Keratinocyte (primary cell): ENCODE data around the gene MAN2A2. TPM values are rescaled to one million over a fixed set of nuclear protein-coding genes. Genes with fewer than 3 reads are reported as not detected.

Source experiments
- DNase-seq: peaks from one replicate; pipeline ENCODE4 v3.0.0-alpha.2; 2011; ENCODE audit warnings: low read depth, missing footprints, low spot score
- FAIRE-seq: peaks from 2 replicates; lab custom pipeline; 2011; peaks lifted over from hg19 to GRCh38; lab: Jason Lieb, UNC
- H2AFZ ChIP-seq: 2 replicates; pipeline ENCODE4 v1.6.0; 2012; ENCODE audit warnings: low read length, control low read depth, inconsistent platforms; ENCODE audit not compliant: control insufficient read depth
- H3K27ac ChIP-seq: 2 replicates; pipeline ENCODE4 v1.5.1; 2011; ENCODE audit warnings: low read length; ENCODE audit not compliant: control insufficient read depth, insufficient read depth
- H3K27me3 ChIP-seq: 3 replicates; pipeline ENCODE4 v1.6.0; 2011; ENCODE audit warnings: low read length; ENCODE audit not compliant: control insufficient read depth, insufficient read depth; ENCODE audit errors: extremely low read depth
- H3K36me3 ChIP-seq, 2 experiments: 2 replicates in 1 of 2; 3 replicates in 1 of 2; pipeline ENCODE4 v1.5.1; 2011; ENCODE audit warnings: low read length in 2 of 2, mild to moderate bottlenecking in 1 of 2; ENCODE audit not compliant: control insufficient read depth in 2 of 2, insufficient read depth in 2 of 2; ENCODE audit errors: extremely low read depth in 1 of 2
- H3K4me1 ChIP-seq: 3 replicates; pipeline ENCODE4 v1.5.1; 2011; ENCODE audit warnings: low read length; ENCODE audit not compliant: control insufficient read depth, insufficient read depth; ENCODE audit errors: extremely low read depth
- H3K4me2 ChIP-seq: 3 replicates; pipeline ENCODE4 v1.6.0; 2011; ENCODE audit warnings: low read depth, low read length; ENCODE audit not compliant: control insufficient read depth, insufficient read depth; ENCODE audit errors: extremely low read depth
- H3K4me3 ChIP-seq, 3 experiments: fragments of 200-600 bp in 1 of 3; sonication (generic) in 1 of 3; 2 replicates in 2 of 3; 3 replicates in 1 of 3; pipeline ENCODE4 v1.5.1; 2011 to 2016; ENCODE audit warnings: low read length in 3 of 3, mild to moderate bottlenecking in 3 of 3, control low read depth in 2 of 3, inconsistent platforms in 1 of 3, low read depth in 1 of 3, mixed read lengths in 1 of 3, mixed run types in 1 of 3, moderate library complexity in 1 of 3; ENCODE audit not compliant: control insufficient read depth in 2 of 3, insufficient read depth in 2 of 3; ENCODE audit errors: extremely low read depth in 1 of 3
- H3K79me2 ChIP-seq: 2 replicates; pipeline ENCODE4 v1.6.0; 2012; ENCODE audit warnings: low read length; ENCODE audit not compliant: control insufficient read depth, insufficient read depth
- H3K9ac ChIP-seq: 3 replicates; pipeline ENCODE4 v1.6.0; 2011; ENCODE audit warnings: low read length; ENCODE audit not compliant: control insufficient read depth, insufficient read depth; ENCODE audit errors: extremely low read depth
- H3K9me1 ChIP-seq: 3 replicates; pipeline ENCODE4 v1.6.0; 2011; ENCODE audit warnings: low read length; ENCODE audit not compliant: control insufficient read depth, insufficient read depth; ENCODE audit errors: extremely low read depth
- H3K9me3 ChIP-seq: 2 replicates; pipeline ENCODE4 v1.5.1; 2012; ENCODE audit warnings: low read depth, low read length; ENCODE audit not compliant: control insufficient read depth
- H4K20me1 ChIP-seq: 3 replicates; pipeline ENCODE4 v1.6.0; 2011; ENCODE audit warnings: low read length; ENCODE audit not compliant: control insufficient read depth, insufficient read depth; ENCODE audit errors: extremely low read depth
- CTCF ChIP-seq, 3 experiments: IDR thresholded peaks in 1 of 3; conservative IDR thresholded peaks in 1 of 3; optimal IDR thresholded peaks in 1 of 3; 2 replicates in 2 of 3; 3 replicates in 1 of 3; pipeline versions ENCODE3 to v1.5.1; 2011; ENCODE audit warnings: low read length in 3 of 3, mild to moderate bottlenecking in 3 of 3, moderate library complexity in 2 of 3, control low read depth in 1 of 3, inconsistent platforms in 1 of 3; ENCODE audit not compliant: insufficient read depth in 2 of 3; ENCODE audit errors: extremely low read depth in 1 of 3
- EZH2 ChIP-seq: IDR thresholded peaks from one replicate; pipeline ENCODE4 v1.6.1; 2012; ENCODE audit warnings: inconsistent platforms, mild to moderate bottlenecking, low read length, moderate library complexity
- dilution Hi-C: fragments of 300-500 bp; cut with MboI; formaldehyde crosslinking; loops from one replicate; pipeline ENCODE4 v1.7.0; 2020; ENCODE audit warnings: low sequenced_read_pairs; ENCODE audit not compliant: extremely low pct_ligation_motif_present
- polyA plus RNA-seq, 5 experiments: library from polyadenylated mRNA; depleted of rRNA in 3 of 5; stranded (reverse) in 3 of 5; stranded (forward) in 1 of 5; unstranded in 1 of 5; fragments of >200 nt; gene quantifications; 1 replicate in 1 of 5; 2 replicates in 3 of 5; 3 replicates in 1 of 5; pipeline versions ENCODE4 v1.2.1 to v1.2.3, GENCODE V29; 2011 to 2012; ENCODE audit warnings: missing spikeins in 2 of 5, low read depth in 1 of 5, low replicate concordance in 1 of 5

MAN2A2 gene
- polyA plus RNA-seq, 1 donor (not counting 4 experiments of a cell fraction or from before 2014, with no cell fraction given), result 6.6 TPM

GRCh38 chr15:90917569-90917968, 14.5 kb downstream of the MAN2A2 start:
- H2AFZ ChIP-seq, result no peak overlapping the region
- no peak for TF ChIP-seq CTCF (optimal IDR thresholded peaks at IDR 0.05 in 1 of 3, IDR thresholded peaks at IDR 0.05 in 1 of 3, conservative IDR thresholded peaks at IDR 0.05 in 1 of 3; ENCODE audit: extremely low read depth in 1 of 3, insufficient read depth in 2 of 3, low read length in 3 of 3)
- no peak for TF ChIP-seq EZH2
- no peaks in the 10 kb centered on the region for H3K9me3 ChIP-seq
- H3K27me3 ChIP-seq, result no peaks in the 10 kb centered on the region
- H3K36me3 ChIP-seq, result peaks cover 16 to 18% of the 10 kb centered on the region in 2 experiments
- H3K4me1 ChIP-seq, result no peaks in the 10 kb centered on the region
- H3K9ac ChIP-seq, result no peak overlapping the region
- dilution Hi-C loops, result no loop called here
- no peak for DNase-seq
- H4K20me1 ChIP-seq, result no peaks in the 10 kb centered on the region
- H3K4me3 ChIP-seq, result no peak overlapping the region
- FAIRE-seq, result no peak
- H3K27ac ChIP-seq, result no peak overlapping the region
- no peaks in the 10 kb centered on the region for H3K79me2 ChIP-seq
- H3K4me2 ChIP-seq, result no peak overlapping the region
- H3K9me1 ChIP-seq, result no peaks in the 10 kb centered on the region

GRCh38 chr15:90918034-90918788, 15.1 kb downstream of the MAN2A2 start:
- H3K4me2 ChIP-seq, result no peak overlapping the region
- FAIRE-seq (no peak), DNase-seq (no peak)
- H3K9me1 ChIP-seq, result no peaks in the 10 kb centered on the region
- H3K36me3 ChIP-seq, result peaks cover 13% of the 10 kb centered on the region in 2 experiments
- dilution Hi-C loops, result no loop called here
- H2AFZ ChIP-seq, result no peak overlapping the region
- H3K9ac ChIP-seq, result no peak overlapping the region
- H4K20me1 ChIP-seq, result no peaks in the 10 kb centered on the region
- no peaks in the 10 kb centered on the region for H3K4me1 ChIP-seq
- no peak overlapping the region for H3K27ac ChIP-seq
- TF ChIP-seq CTCF (optimal IDR thresholded peaks at IDR 0.05 in 1 of 3, IDR thresholded peaks at IDR 0.05 in 1 of 3, conservative IDR thresholded peaks at IDR 0.05 in 1 of 3; ENCODE audit: extremely low read depth in 1 of 3, insufficient read depth in 2 of 3, low read length in 3 of 3) (no peak), EZH2 (no peak)
- H3K4me3 ChIP-seq, result no peak overlapping the region
- H3K27me3 ChIP-seq, result no peaks in the 10 kb centered on the region
- H3K9me3 ChIP-seq, result no peaks in the 10 kb centered on the region
- H3K79me2 ChIP-seq, result no peaks in the 10 kb centered on the region
